ENCODE measurements around the gene XRCC4.
"Not testable (repeated sequence)": the region's sequence is repeated elsewhere in the genome, so short reads cannot be mapped to it uniquely, and the experiment has no call there.

Gene XRCC4

GRCh38 chr5:83355482-83356014 is 278.2 kb downstream of the XRCC4 start:
- DNase-seq: not testable (repeated sequence)

- no peak for DNase-seq
These were observed 280.4 kb downstream of the XRCC4 start for GRCh38 chr5:83357621-83358231.

- DNase-seq: no peak
These were observed 283.2 kb downstream of the XRCC4 start for GRCh38 chr5:83360573-83360972.

- DNase-seq: no peak
These were observed 285.2 kb downstream of the XRCC4 start for GRCh38 chr5:83362526-83362925.

GRCh38 chr5:83363111-83363885 is 286.0 kb downstream of the XRCC4 start:
- no peak for DNase-seq

GRCh38 chr5:83363886-83364275 is 286.5 kb downstream of the XRCC4 start:
- DNase-seq: no peak

GRCh38 chr5:83364312-83365299 is 287.3 kb downstream of the XRCC4 start:
- no peak for DNase-seq

GRCh38 chr5:83368319-83368718 is 291.0 kb downstream of the XRCC4 start:
- DNase-seq: no peak

- DNase-seq: no peak
These were observed 291.5 kb downstream of the XRCC4 start for GRCh38 chr5:83368835-83369234.

GRCh38 chr5:83370957-83371356 is 293.6 kb downstream of the XRCC4 start:
- DNase-seq: no peak

- DNase-seq: no peak
These were observed 294.4 kb downstream of the XRCC4 start for GRCh38 chr5:83371726-83372125.

GRCh38 chr5:83374547-83374946 is 297.2 kb downstream of the XRCC4 start:
- DNase-seq: no peak

GRCh38 chr5:83375049-83375745 is 297.9 kb downstream of the XRCC4 start:
- no peak for DNase-seq

GRCh38 chr5:83376461-83376860 is 299.1 kb downstream of the XRCC4 start:
- DNase-seq: no peak

- DNase-seq: no peak
These were observed 300.0 kb downstream of the XRCC4 start for GRCh38 chr5:83377131-83377865.

- no peak for DNase-seq
These were observed 301.4 kb downstream of the XRCC4 start for GRCh38 chr5:83378624-83379289.

- no peak for DNase-seq
These were observed 308.5 kb downstream of the XRCC4 start for GRCh38 chr5:83385812-83386211.

- no peak for DNase-seq
These were observed 309.7 kb downstream of the XRCC4 start for GRCh38 chr5:83387041-83387440.

- no peak for DNase-seq
These were observed 311.3 kb downstream of the XRCC4 start for GRCh38 chr5:83388608-83389007.

- DNase-seq: no peak
These were observed 315.6 kb downstream of the XRCC4 start for GRCh38 chr5:83392766-83393503.

- no peak for DNase-seq
These were observed 316.1 kb downstream of the XRCC4 start for GRCh38 chr5:83393504-83393866.

All from stimulated activated CD4-positive, alpha-beta T cell treated with anti-CD3 and anti-CD28 coated beads, Interleukin-15, amount 100 ng/mL, for 24 hours (primary cell).